K562 (cell line): Measurements from ENCODE around the gene HNRNPA2B1. TPM values are rescaled to one million over a fixed set of nuclear protein-coding genes. Genes with fewer than 3 reads are reported as not detected.

Experiments
- CCNT2 ChIP-seq: IDR thresholded peaks from 2 replicates; pipeline ENCODE4 v1.6.1; 2011; ENCODE audit warnings: borderline replicate concordance, low read depth, mild to moderate bottlenecking, moderate library complexity, mixed read lengths, low read length; ENCODE audit not compliant: insufficient read length; ENCODE audit errors: extremely low read depth
- DNMT1 ChIP-seq: fragments of 450-650 bp; IDR thresholded peaks from 2 replicates; pipeline ENCODE4 v1.6.1; 2016; ENCODE audit warnings: antibody characterized with exemption, mild to moderate bottlenecking
- ETV1 ChIP-seq: fragments of 450-650 bp; conservative IDR thresholded peaks from 2 replicates; pipeline ENCODE4 v1.6.1; 2016; ENCODE audit warnings: missing genetic modification characterization, control low read depth, low read depth, missing compliant biosample characterization
- MAFF ChIP-seq: IDR thresholded peaks from 2 replicates; pipeline ENCODE4 v1.6.1; 2012; ENCODE audit warnings: low read length, improper control_type of control experiment
- NFE2 ChIP-seq: IDR thresholded peaks from 2 replicates; pipeline ENCODE4 v1.6.1; 2014; ENCODE audit warnings: antibody characterized with exemption, low read depth
- NFE2L1 ChIP-seq: fragments of 450-650 bp; IDR thresholded peaks from 2 replicates; pipeline ENCODE4 v1.6.1; 2016; ENCODE audit warnings: missing genetic modification characterization, low read depth, mild to moderate bottlenecking, missing compliant biosample characterization, moderate library complexity, borderline replicate concordance
- POLR2AphosphoS2 ChIP-seq: IDR thresholded peaks from 2 replicates; pipeline ENCODE4 v1.6.1; 2012; ENCODE audit warnings: low read length, improper control_type of control experiment
- POLR2H ChIP-seq: IDR thresholded peaks from 2 replicates; pipeline ENCODE4 v1.6.1; 2016; ENCODE audit warnings: missing genetic modification characterization, low read depth, mild to moderate bottlenecking, control low read depth, missing compliant biosample characterization, moderate library complexity
- SLC30A9 ChIP-seq: fragments of 250-450 bp; sonication (Bioruptor Pico); IDR thresholded peaks from 2 replicates; pipeline ENCODE4 v1.8.0; 2022; ENCODE audit warnings: mild to moderate bottlenecking, moderate library complexity
- TAF15 ChIP-seq: fragments of 200-400 bp; formaldehyde crosslinking; IDR thresholded peaks from 2 replicates; pipeline ENCODE4 v1.6.1; 2017; ENCODE audit warnings: mild to moderate bottlenecking, low read depth, low read length, moderate library complexity
- U2AF2 ChIP-seq: fragments of 200-400 bp; formaldehyde crosslinking; optimal IDR thresholded peaks from 2 replicates; pipeline ENCODE3; 2017; ENCODE audit warnings: low read depth, mild to moderate bottlenecking, low read length
- ZEB2 ChIP-seq: fragments of 450-650 bp; IDR thresholded peaks from 2 replicates; pipeline ENCODE4 v1.6.1; 2016
- ZNF347 ChIP-seq: fragments of 450-650 bp; formaldehyde crosslinking; IDR thresholded peaks from 2 replicates; pipeline ENCODE4 v1.4.0; 2020; ENCODE audit warnings: low read depth, mild to moderate bottlenecking, moderate library complexity
- ZNF766 ChIP-seq: fragments of 200-800 bp; sonication (Bioruptor generic); conservative IDR thresholded peaks from 2 replicates; pipeline ENCODE4 v1.6.1; 2016; ENCODE audit warnings: missing genetic modification characterization, missing compliant biosample characterization
- polyA plus RNA-seq, 8 experiments: library from polyadenylated mRNA; depleted of rRNA in 4 of 8; stranded (reverse) in 5 of 8; unstranded in 3 of 8; fragments of >200 nt; fragmentation: Nextera tagmentation in 2 of 8; fragmentation: Illumina TruSeq in 1 of 8; extraction: Ambion mirVana in 2 of 8; extraction: Trizol in 1 of 8; gene quantifications; 2 replicates each; pipeline versions ENCODE4 v1.2.1 to v1.2.3, GENCODE V29; 2011 to 2014; ENCODE audit warnings: inconsistent platforms in 1 of 8, missing spikeins in 1 of 8
- total RNA-seq, 7 experiments: library from RNA; depleted of rRNA in 6 of 7; stranded (reverse); fragments of >200 nt in 6 of 7; fragmentation: Illumina TruSeq in 2 of 7; extraction: Trizol in 2 of 7; gene quantifications; 2 replicates each; pipeline versions ENCODE4 v1.2.1 to v1.2.3, GENCODE V29; 2011 to 2021; ENCODE audit warnings: low replicate concordance in 1 of 7
- TF ChIP-seq, protein P1 (sequence below): fragments of 450-650 bp; formaldehyde crosslinking; IDR thresholded peaks from 2 replicates; pipeline ENCODE4 v1.4.0; 2020; ENCODE audit warnings: mild to moderate bottlenecking
- TF ChIP-seq, protein P2 (sequence below): fragments of 200-800 bp; sonication (Bioruptor generic); IDR thresholded peaks from 2 replicates; pipeline ENCODE4 v1.6.1; 2016; ENCODE audit warnings: missing genetic modification characterization, missing compliant biosample characterization
- TF ChIP-seq, protein P3 (sequence below): fragments of 450-650 bp; IDR thresholded peaks from 2 replicates; pipeline ENCODE4 v1.7.0; 2016; ENCODE audit warnings: borderline replicate concordance

Gene HNRNPA2B1
- total and polyA plus RNA-seq, 9 of the 15 experiments (the other 6 are each of a cell fraction or from before 2014, with no cell fraction given), result 630 to 1,989 (median 865) TPM

DNA sequence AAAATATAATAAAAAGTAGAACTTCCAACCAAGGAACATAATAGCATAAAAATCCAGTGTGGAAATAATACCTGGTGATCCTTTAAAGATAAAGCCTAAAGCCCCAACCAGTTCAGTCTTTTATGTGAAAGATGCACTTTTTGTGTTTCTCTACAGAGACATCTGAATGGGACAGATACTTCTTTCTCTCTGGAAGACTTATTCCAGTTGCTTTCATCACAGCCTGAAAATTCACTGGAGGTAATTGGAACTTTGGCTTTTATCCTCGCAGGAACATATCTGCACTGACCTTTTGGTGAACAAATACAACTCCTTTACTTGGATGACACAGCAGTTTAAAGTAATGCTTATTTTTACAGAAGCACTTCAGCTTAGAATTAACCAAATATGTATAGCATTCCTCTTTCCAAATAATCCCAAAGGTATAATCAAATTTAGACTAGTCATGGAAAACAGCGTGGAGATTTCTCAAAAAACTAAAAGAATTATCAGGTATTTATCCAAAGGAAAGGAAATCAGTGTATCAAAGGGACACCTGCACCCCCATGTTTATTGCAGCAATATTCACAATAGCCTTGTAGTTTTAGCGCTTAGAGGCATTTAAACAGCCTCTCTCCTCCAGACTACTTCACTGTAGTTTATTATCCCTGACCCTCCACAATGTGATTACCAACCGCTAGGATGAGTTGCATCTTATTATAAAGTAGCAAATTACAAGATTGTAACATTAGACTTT is 16.8 kb downstream of the HNRNPA2B1 start (continued):
- TF ChIP-seq ZEB2, result no peak
- no peak for TF ChIP-seq ZNF347
- peak; percentile 90 for TF ChIP-seq NFE2
- TF ChIP-seq CCNT2, result no peak
- TF ChIP-seq SLC30A9 (CRISPR knock-in tag), result no peak
- TF ChIP-seq DNMT1, result peak; percentile 12; the same call in 1 of the 2 replicates
- TF ChIP-seq MAFF, result peak; percentile 84
- no peak for TF ChIP-seq U2AF2
- TF ChIP-seq POLR2AphosphoS2, result peak; percentile 87; the same call in 1 of the 2 replicates
- TF ChIP-seq, protein P1, sequence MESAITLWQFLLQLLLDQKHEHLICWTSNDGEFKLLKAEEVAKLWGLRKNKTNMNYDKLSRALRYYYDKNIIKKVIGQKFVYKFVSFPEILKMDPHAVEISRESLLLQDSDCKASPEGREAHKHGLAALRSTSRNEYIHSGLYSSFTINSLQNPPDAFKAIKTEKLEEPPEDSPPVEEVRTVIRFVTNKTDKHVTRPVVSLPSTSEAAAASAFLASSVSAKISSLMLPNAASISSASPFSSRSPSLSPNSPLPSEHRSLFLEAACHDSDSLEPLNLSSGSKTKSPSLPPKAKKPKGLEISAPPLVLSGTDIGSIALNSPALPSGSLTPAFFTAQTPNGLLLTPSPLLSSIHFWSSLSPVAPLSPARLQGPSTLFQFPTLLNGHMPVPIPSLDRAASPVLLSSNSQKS (CRISPR knock-in tag), result no peak
- no peak for TF ChIP-seq TAF15
- peak; percentile 49; the same call in 1 of the 2 replicates for TF ChIP-seq POLR2H (tag)
- TF ChIP-seq, protein P2, sequence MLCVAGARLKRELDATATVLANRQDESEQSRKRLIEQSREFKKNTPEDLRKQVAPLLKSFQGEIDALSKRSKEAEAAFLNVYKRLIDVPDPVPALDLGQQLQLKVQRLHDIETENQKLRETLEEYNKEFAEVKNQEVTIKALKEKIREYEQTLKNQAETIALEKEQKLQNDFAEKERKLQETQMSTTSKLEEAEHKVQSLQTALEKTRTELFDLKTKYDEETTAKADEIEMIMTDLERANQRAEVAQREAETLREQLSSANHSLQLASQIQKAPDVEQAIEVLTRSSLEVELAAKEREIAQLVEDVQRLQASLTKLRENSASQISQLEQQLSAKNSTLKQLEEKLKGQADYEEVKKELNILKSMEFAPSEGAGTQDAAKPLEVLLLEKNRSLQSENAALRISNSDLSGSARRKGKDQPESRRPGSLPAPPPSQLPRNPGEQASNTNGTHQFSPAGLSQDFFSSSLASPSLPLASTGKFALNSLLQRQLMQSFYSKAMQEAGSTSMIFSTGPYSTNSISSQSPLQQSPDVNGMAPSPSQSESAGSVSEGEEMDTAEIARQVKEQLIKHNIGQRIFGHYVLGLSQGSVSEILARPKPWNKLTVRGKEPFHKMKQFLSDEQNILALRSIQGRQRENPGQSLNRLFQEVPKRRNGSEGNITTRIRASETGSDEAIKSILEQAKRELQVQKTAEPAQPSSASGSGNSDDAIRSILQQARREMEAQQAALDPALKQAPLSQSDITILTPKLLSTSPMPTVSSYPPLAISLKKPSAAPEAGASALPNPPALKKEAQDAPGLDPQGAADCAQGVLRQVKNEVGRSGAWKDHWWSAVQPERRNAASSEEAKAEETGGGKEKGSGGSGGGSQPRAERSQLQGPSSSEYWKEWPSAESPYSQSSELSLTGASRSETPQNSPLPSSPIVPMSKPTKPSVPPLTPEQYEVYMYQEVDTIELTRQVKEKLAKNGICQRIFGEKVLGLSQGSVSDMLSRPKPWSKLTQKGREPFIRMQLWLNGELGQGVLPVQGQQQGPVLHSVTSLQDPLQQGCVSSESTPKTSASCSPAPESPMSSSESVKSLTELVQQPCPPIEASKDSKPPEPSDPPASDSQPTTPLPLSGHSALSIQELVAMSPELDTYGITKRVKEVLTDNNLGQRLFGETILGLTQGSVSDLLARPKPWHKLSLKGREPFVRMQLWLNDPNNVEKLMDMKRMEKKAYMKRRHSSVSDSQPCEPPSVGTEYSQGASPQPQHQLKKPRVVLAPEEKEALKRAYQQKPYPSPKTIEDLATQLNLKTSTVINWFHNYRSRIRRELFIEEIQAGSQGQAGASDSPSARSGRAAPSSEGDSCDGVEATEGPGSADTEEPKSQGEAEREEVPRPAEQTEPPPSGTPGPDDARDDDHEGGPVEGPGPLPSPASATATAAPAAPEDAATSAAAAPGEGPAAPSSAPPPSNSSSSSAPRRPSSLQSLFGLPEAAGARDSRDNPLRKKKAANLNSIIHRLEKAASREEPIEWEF, result no peak
- TF ChIP-seq, protein P3, sequence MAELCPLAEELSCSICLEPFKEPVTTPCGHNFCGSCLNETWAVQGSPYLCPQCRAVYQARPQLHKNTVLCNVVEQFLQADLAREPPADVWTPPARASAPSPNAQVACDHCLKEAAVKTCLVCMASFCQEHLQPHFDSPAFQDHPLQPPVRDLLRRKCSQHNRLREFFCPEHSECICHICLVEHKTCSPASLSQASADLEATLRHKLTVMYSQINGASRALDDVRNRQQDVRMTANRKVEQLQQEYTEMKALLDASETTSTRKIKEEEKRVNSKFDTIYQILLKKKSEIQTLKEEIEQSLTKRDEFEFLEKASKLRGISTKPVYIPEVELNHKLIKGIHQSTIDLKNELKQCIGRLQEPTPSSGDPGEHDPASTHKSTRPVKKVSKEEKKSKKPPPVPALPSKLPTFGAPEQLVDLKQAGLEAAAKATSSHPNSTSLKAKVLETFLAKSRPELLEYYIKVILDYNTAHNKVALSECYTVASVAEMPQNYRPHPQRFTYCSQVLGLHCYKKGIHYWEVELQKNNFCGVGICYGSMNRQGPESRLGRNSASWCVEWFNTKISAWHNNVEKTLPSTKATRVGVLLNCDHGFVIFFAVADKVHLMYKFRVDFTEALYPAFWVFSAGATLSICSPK, result no peak
- TF ChIP-seq NFE2L1, result peak; percentile 86
- TF ChIP-seq ETV1, result no peak
- TF ChIP-seq ZNF766, result no peak
